ENCODE measurements around the gene HOXB4.

Gene HOXB4

GRCh38 chr17:48577946-48578615 is at the start of gene HOXB4:
TSS of gene HOXB4 (minus strand) at chr17:48578350. CDS start at chr17:48578319, 31 bp downstream.
- H3K4me1 ChIP-seq (ENCODE audit: low read length) = peaks cover 61% of the 10 kb centered on the region
- H3K9ac ChIP-seq (ENCODE audit: low read length) = peak within 1 kb of the TSS; percentile 99
- no peak for TF ChIP-seq EZH2phosphoT487 (IDR thresholded peaks at IDR 0.05; ENCODE audit: low read depth)
- TF ChIP-seq CTCF (IDR thresholded peaks at IDR 0.05; ENCODE audit: low read depth, low read length) = no peak
- H3K4me2 ChIP-seq (ENCODE audit: low read length) = peak within 1 kb of the TSS; percentile 98
- peak within 1 kb of the TSS; percentile 92 for H3K27ac ChIP-seq (ENCODE audit: low read length)
- no peak within 1 kb of the TSS for H2AFZ ChIP-seq (ENCODE audit: low read depth, low read length)
- H4K20me1 ChIP-seq (ENCODE audit: insufficient read depth, low read length) = no peaks in the 10 kb centered on the region
- peaks cover 53% of the 10 kb centered on the region for H3K79me2 ChIP-seq (ENCODE audit: low read length)
- H3K27me3 ChIP-seq (ENCODE audit: low read depth, low read length) = no peaks in the 10 kb centered on the region
- H3K4me3 ChIP-seq (ENCODE audit: low read length) = peak within 1 kb of the TSS; percentile 90
- H3K36me3 ChIP-seq (replicated peaks; ENCODE audit: low read depth, low read length) = peaks cover 19% of the 10 kb centered on the region
- H3K9me3 ChIP-seq (ENCODE audit: insufficient read depth, low read length) = no peaks in the 10 kb centered on the region

- no peaks in the 10 kb centered on the region for H3K9me3 ChIP-seq (ENCODE audit: insufficient read depth, low read length)
- peak overlapping the region; percentile 57 for H3K4me3 ChIP-seq (ENCODE audit: low read length)
- H3K4me1 ChIP-seq (ENCODE audit: low read length) = peaks cover 15% of the 10 kb centered on the region
- no peaks in the 10 kb centered on the region for H3K79me2 ChIP-seq (ENCODE audit: low read length)
- H3K9ac ChIP-seq (ENCODE audit: low read length) = peak overlapping the region; percentile 36
- H2AFZ ChIP-seq (ENCODE audit: low read depth, low read length) = 0 out of 2 replicates have a peak overlapping the region, but pooled peaks have one; percentile 10
- H3K27me3 ChIP-seq (ENCODE audit: low read depth, low read length) = peaks cover 52% of the 10 kb centered on the region
- TF ChIP-seq CTCF (IDR thresholded peaks at IDR 0.05; ENCODE audit: low read depth, low read length) (no peak), EZH2phosphoT487 (IDR thresholded peaks at IDR 0.05; ENCODE audit: low read depth) (no peak)
- H4K20me1 ChIP-seq (ENCODE audit: insufficient read depth, low read length) = no peaks in the 10 kb centered on the region
- no peaks in the 10 kb centered on the region for H3K36me3 ChIP-seq (replicated peaks; ENCODE audit: low read depth, low read length)
- H3K27ac ChIP-seq (ENCODE audit: low read length) = no peak overlapping the region
- H3K4me2 ChIP-seq (ENCODE audit: low read length) = peak overlapping the region; percentile 41
Observed at GRCh38 chr17:48627118-48627597, 49.0 kb upstream of the HOXB4 start.

- H3K27me3 ChIP-seq (ENCODE audit: low read depth, low read length) = peaks cover 52% of the 10 kb centered on the region
- no peaks in the 10 kb centered on the region for H3K9me3 ChIP-seq (ENCODE audit: insufficient read depth, low read length)
- H3K4me2 ChIP-seq (ENCODE audit: low read length) = peak within 1 kb of the TSS; percentile 55
- no peak within 1 kb of the TSS for H3K27ac ChIP-seq (ENCODE audit: low read length)
- H3K36me3 ChIP-seq (replicated peaks; ENCODE audit: low read depth, low read length) = no peaks in the 10 kb centered on the region
- peaks cover 8% of the 10 kb centered on the region for H3K4me1 ChIP-seq (ENCODE audit: low read length)
- H3K4me3 ChIP-seq (ENCODE audit: low read length) = peak within 1 kb of the TSS; percentile 78
- no peaks in the 10 kb centered on the region for H3K79me2 ChIP-seq (ENCODE audit: low read length)
- H3K9ac ChIP-seq (ENCODE audit: low read length) = peak within 1 kb of the TSS; percentile 62
- H2AFZ ChIP-seq (ENCODE audit: low read depth, low read length) = 0 out of 2 replicates have a peak within 1 kb of the TSS, but pooled peaks have one; percentile 10
- H4K20me1 ChIP-seq (ENCODE audit: insufficient read depth, low read length) = no peaks in the 10 kb centered on the region
- TF ChIP-seq EZH2phosphoT487 (IDR thresholded peaks at IDR 0.05; ENCODE audit: low read depth) (no peak), CTCF (IDR thresholded peaks at IDR 0.05; ENCODE audit: low read depth, low read length) (no peak)
Observed at GRCh38 chr17:48626245-48627117, 48.3 kb upstream of the HOXB4 start, which contains the start of gene HOXB9. TSS of gene HOXB9 (minus strand) at chr17:48626358. CDS start at chr17:48626269, 89 bp downstream.
